Sigmoid colon (tissue), 4 donors: Measurements from ENCODE around the gene DSCAM.

Experiments
- EP300 ChIP-seq, 4 donors: sonication (generic); formaldehyde crosslinking; IDR thresholded peaks; one replicate each; pipeline ENCODE4 v1.6.1; 2017; ENCODE audit warnings: antibody characterized with exemption in 4 of 4
- TF ChIP-seq, protein P1 (sequence below), 4 experiments: fragments of 450-650 bp in 3 of 4; fragments of 200-600 bp in 1 of 4; IDR thresholded peaks; one replicate each; pipeline ENCODE4 v1.5.1; 2016 to 2019; ENCODE audit warnings: antibody characterized with exemption in 4 of 4, mild to moderate bottlenecking in 3 of 4, moderate library complexity in 2 of 4

DNA sequence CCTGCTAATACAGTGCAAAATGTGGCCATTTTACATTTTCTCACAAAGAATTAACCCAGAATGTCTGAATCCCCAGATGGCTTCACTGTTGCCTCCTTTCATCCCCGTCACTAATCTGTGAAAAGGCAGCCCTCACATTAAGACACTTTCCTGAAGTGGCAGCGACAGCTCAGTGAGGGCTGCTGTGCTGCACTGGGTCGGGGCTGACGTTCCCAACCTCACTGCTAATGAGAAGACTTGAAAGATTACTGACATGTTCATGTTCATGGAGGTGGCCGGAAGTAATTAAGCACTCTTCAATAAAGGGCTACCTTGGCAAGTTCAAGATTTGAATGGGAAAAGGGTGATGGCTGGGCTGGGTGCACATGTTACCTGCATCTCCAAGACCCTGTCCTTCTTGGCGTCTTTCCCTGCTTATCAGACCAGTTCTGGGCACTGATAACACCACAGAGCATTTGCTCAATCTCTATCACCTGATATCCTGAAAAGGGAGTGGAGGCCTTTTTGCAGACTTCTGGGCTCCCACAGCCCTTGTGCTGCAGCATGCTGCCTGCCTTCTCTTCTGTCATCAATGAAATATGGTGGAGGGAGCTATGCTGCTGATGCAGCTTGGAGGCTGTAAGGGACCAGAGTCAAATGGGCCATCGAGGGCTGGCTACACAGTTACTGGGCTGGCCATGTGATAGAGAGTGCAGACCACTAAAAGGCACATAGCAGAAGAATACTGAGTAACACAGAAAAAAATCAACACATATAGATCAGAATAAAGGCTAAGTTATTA, 596.3 kb downstream of the DSCAM start:
- TF ChIP-seq, protein P1, sequence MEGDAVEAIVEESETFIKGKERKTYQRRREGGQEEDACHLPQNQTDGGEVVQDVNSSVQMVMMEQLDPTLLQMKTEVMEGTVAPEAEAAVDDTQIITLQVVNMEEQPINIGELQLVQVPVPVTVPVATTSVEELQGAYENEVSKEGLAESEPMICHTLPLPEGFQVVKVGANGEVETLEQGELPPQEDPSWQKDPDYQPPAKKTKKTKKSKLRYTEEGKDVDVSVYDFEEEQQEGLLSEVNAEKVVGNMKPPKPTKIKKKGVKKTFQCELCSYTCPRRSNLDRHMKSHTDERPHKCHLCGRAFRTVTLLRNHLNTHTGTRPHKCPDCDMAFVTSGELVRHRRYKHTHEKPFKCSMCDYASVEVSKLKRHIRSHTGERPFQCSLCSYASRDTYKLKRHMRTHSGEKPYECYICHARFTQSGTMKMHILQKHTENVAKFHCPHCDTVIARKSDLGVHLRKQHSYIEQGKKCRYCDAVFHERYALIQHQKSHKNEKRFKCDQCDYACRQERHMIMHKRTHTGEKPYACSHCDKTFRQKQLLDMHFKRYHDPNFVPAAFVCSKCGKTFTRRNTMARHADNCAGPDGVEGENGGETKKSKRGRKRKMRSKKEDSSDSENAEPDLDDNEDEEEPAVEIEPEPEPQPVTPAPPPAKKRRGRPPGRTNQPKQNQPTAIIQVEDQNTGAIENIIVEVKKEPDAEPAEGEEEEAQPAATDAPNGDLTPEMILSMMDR (IDR thresholded peaks at IDR 0.05): no peak
- TF ChIP-seq EP300 (IDR thresholded peaks at IDR 0.05): no peak
